ENCODE results near the gene TPO.
A peak's percentile ranks its signal among the peaks of the same experiment; 100 is the strongest.
"Not testable (repeated sequence)": the region's sequence is repeated elsewhere in the genome, so short reads cannot be mapped to it uniquely, and the experiment has no call there.

Gene TPO

GRCh38 chr2:1387954-1388725, 25.1 kb upstream of the TPO start:
- DNase-seq; H3K4ac ChIP-seq (ENCODE audit: low read depth, low read length); H2BK5ac ChIP-seq (ENCODE audit: low read depth, low read length, poor library complexity); H2BK120ac ChIP-seq (ENCODE audit: insufficient read depth, low read length, poor library complexity); H3K36me3 ChIP-seq (ENCODE audit: control insufficient read depth in 1 of 2, insufficient read depth in 2 of 2, low read length in 2 of 2); H2AK5ac ChIP-seq (ENCODE audit: low read length); H4K91ac ChIP-seq (ENCODE audit: low read depth, low read length); H3K9me3 ChIP-seq (ENCODE audit: insufficient read depth, low read depth, low read length); H3K4me1 ChIP-seq (ENCODE audit: control insufficient read depth in 1 of 2, insufficient read depth in 2 of 2, low read length in 2 of 2); H3K79me1 ChIP-seq (ENCODE audit: low read length); H3K14ac ChIP-seq (ENCODE audit: low read length); H2BK12ac ChIP-seq (ENCODE audit: low read length); H3K9ac ChIP-seq (ENCODE audit: low read length); H3K27ac ChIP-seq (ENCODE audit: low read depth, low read length); H3K79me2 ChIP-seq (ENCODE audit: control insufficient read depth, insufficient read depth, low read length, poor library complexity); H2AFZ ChIP-seq (ENCODE audit: insufficient read depth, low read length, poor library complexity); H3K23ac ChIP-seq (ENCODE audit: low read length); H3K27me3 ChIP-seq (ENCODE audit: insufficient read depth, low read length): not testable (repeated sequence)
- peak overlapping the region; percentile 87 for H4K8ac ChIP-seq (ENCODE audit: low read depth, low read length)
- H3K4me3 ChIP-seq (ENCODE audit: low read depth, low read length), result peak overlapping the region; percentile 59
- peak overlapping the region; percentile 51 for H4K12ac ChIP-seq (ENCODE audit: low read depth, low read length)
- H3K18ac ChIP-seq (ENCODE audit: low read length), result peak overlapping the region; percentile 65
- no CpG with 5 or more reads among the region's 18 CpGs for WGBS (ENCODE audit: extremely low coverage, insufficient coverage, insufficient read length)
- H3K4me2 ChIP-seq (ENCODE audit: low read length), result peak overlapping the region; percentile 51

GRCh38 chr2:1390118-1390517, 23.1 kb upstream of the TPO start:
- H2BK12ac ChIP-seq (ENCODE audit: low read length); H3K36me3 ChIP-seq (ENCODE audit: control insufficient read depth in 1 of 2, insufficient read depth in 2 of 2, low read length in 2 of 2); H3K4me3 ChIP-seq (ENCODE audit: low read depth, low read length); H3K9ac ChIP-seq (ENCODE audit: low read length); H3K4me1 ChIP-seq (ENCODE audit: control insufficient read depth in 1 of 2, insufficient read depth in 2 of 2, low read length in 2 of 2); H3K27ac ChIP-seq (ENCODE audit: low read depth, low read length); H3K18ac ChIP-seq (ENCODE audit: low read length); H2BK120ac ChIP-seq (ENCODE audit: insufficient read depth, low read length, poor library complexity); H3K79me1 ChIP-seq (ENCODE audit: low read length); H3K27me3 ChIP-seq (ENCODE audit: insufficient read depth, low read length); H3K9me3 ChIP-seq (ENCODE audit: insufficient read depth, low read depth, low read length); H3K79me2 ChIP-seq (ENCODE audit: control insufficient read depth, insufficient read depth, low read length, poor library complexity); H2BK5ac ChIP-seq (ENCODE audit: low read depth, low read length, poor library complexity); H3K4ac ChIP-seq (ENCODE audit: low read depth, low read length); H4K91ac ChIP-seq (ENCODE audit: low read depth, low read length); H4K8ac ChIP-seq (ENCODE audit: low read depth, low read length); H2AK5ac ChIP-seq (ENCODE audit: low read length); H2AFZ ChIP-seq (ENCODE audit: insufficient read depth, low read length, poor library complexity); H3K23ac ChIP-seq (ENCODE audit: low read length); H3K4me2 ChIP-seq (ENCODE audit: low read length); H4K12ac ChIP-seq (ENCODE audit: low read depth, low read length); H3K14ac ChIP-seq (ENCODE audit: low read length); DNase-seq: not testable (repeated sequence)
- WGBS (ENCODE audit: extremely low coverage, insufficient coverage, insufficient read length), result no CpG with 5 or more reads among the region's 6 CpGs

- H2BK5ac ChIP-seq (ENCODE audit: low read depth, low read length, poor library complexity), result no peak overlapping the region
- no peaks in the 10 kb centered on the region for H3K36me3 ChIP-seq (ENCODE audit: control insufficient read depth in 1 of 2, insufficient read depth in 2 of 2, low read length in 2 of 2)
- H3K27ac ChIP-seq (ENCODE audit: low read depth, low read length), result no peak overlapping the region
- H2AFZ ChIP-seq (ENCODE audit: insufficient read depth, low read length, poor library complexity), result no peak overlapping the region
- no peak overlapping the region for H3K4me2 ChIP-seq (ENCODE audit: low read length)
- H2BK120ac ChIP-seq (ENCODE audit: insufficient read depth, low read length, poor library complexity), result no peak overlapping the region
- H2BK12ac ChIP-seq (ENCODE audit: low read length), result no peak overlapping the region
- H3K27me3 ChIP-seq (ENCODE audit: insufficient read depth, low read length), result no peaks in the 10 kb centered on the region
- no peak overlapping the region for H3K4ac ChIP-seq (ENCODE audit: low read depth, low read length)
- H4K8ac ChIP-seq (ENCODE audit: low read depth, low read length), result no peak overlapping the region
- H3K18ac ChIP-seq (ENCODE audit: low read length), result no peak overlapping the region
- H4K91ac ChIP-seq (ENCODE audit: low read depth, low read length), result no peak overlapping the region
- no peak overlapping the region for H3K23ac ChIP-seq (ENCODE audit: low read length)
- no peak overlapping the region for H4K12ac ChIP-seq (ENCODE audit: low read depth, low read length)
- no CpG with 5 or more reads among the region's 2 CpGs for WGBS (ENCODE audit: extremely low coverage, insufficient coverage, insufficient read length)
- no peak overlapping the region for H3K9ac ChIP-seq (ENCODE audit: low read length)
- H2AK5ac ChIP-seq (ENCODE audit: low read length), result no peak overlapping the region
- no peak for DNase-seq
- H3K14ac ChIP-seq (ENCODE audit: low read length), result no peak overlapping the region
- H3K79me2 ChIP-seq (ENCODE audit: control insufficient read depth, insufficient read depth, low read length, poor library complexity), result peaks cover 1% of the 10 kb centered on the region
- no peaks in the 10 kb centered on the region for H3K79me1 ChIP-seq (ENCODE audit: low read length)
- H3K4me1 ChIP-seq (ENCODE audit: control insufficient read depth in 1 of 2, insufficient read depth in 2 of 2, low read length in 2 of 2), result no peaks in the 10 kb centered on the region
- H3K9me3 ChIP-seq (ENCODE audit: insufficient read depth, low read depth, low read length), result no peaks in the 10 kb centered on the region
- H3K4me3 ChIP-seq (ENCODE audit: low read depth, low read length), result no peak overlapping the region
Observed at GRCh38 chr2:1393321-1393720, 19.9 kb upstream of the TPO start.

- Histone ChIP-seq H3K9me3 (ENCODE audit: insufficient read depth, low read depth, low read length) (no peaks in the 10 kb centered on the region), H4K8ac (ENCODE audit: low read depth, low read length) (no peak overlapping the region), H2AK5ac (ENCODE audit: low read length) (no peak overlapping the region), H3K14ac (ENCODE audit: low read length) (no peak overlapping the region), H3K9ac (ENCODE audit: low read length) (no peak overlapping the region), H4K12ac (ENCODE audit: low read depth, low read length) (no peak overlapping the region), H3K4ac (ENCODE audit: low read depth, low read length) (no peak overlapping the region), H4K91ac (ENCODE audit: low read depth, low read length) (no peak overlapping the region), H2BK120ac (ENCODE audit: insufficient read depth, low read length, poor library complexity) (no peak overlapping the region), H3K27me3 (ENCODE audit: insufficient read depth, low read length) (no peaks in the 10 kb centered on the region), H2BK12ac (ENCODE audit: low read length) (no peak overlapping the region), H3K18ac (ENCODE audit: low read length) (no peak overlapping the region), H3K27ac (ENCODE audit: low read depth, low read length) (no peak overlapping the region), H3K4me3 (ENCODE audit: low read depth, low read length) (no peak overlapping the region), H2AFZ (ENCODE audit: insufficient read depth, low read length, poor library complexity) (no peak overlapping the region), H3K4me2 (ENCODE audit: low read length) (no peak overlapping the region), H3K23ac (ENCODE audit: low read length) (no peak overlapping the region), H2BK5ac (ENCODE audit: low read depth, low read length, poor library complexity) (no peak overlapping the region), H3K4me1 (ENCODE audit: control insufficient read depth in 1 of 2, insufficient read depth in 2 of 2, low read length in 2 of 2) (no peaks in the 10 kb centered on the region), H3K79me2 (ENCODE audit: control insufficient read depth, insufficient read depth, low read length, poor library complexity) (no peaks in the 10 kb centered on the region), H3K79me1 (ENCODE audit: low read length) (no peaks in the 10 kb centered on the region), H3K36me3 (ENCODE audit: control insufficient read depth in 1 of 2, insufficient read depth in 2 of 2, low read length in 2 of 2) (no peaks in the 10 kb centered on the region)
- no peak for DNase-seq
- no CpG with 5 or more reads among the region's 7 CpGs for WGBS (ENCODE audit: extremely low coverage, insufficient coverage, insufficient read length)
Observed at GRCh38 chr2:1394709-1395408, 18.4 kb upstream of the TPO start.
